ENCODE data around the gene CCNK. TPM values are rescaled to one million over a fixed set of nuclear protein-coding genes. Genes with fewer than 3 reads are reported as not detected.

The CCNK gene
- total and polyA plus RNA-seq, 2 of the 13 experiments (the other 11 are each of a cell fraction or from before 2014, with no cell fraction given): 4.9 to 9.7 TPM

GRCh38 chr14:99515301-99516155, 34.3 kb downstream of the CCNK start (continued):
- TF ChIP-seq, protein P1, sequence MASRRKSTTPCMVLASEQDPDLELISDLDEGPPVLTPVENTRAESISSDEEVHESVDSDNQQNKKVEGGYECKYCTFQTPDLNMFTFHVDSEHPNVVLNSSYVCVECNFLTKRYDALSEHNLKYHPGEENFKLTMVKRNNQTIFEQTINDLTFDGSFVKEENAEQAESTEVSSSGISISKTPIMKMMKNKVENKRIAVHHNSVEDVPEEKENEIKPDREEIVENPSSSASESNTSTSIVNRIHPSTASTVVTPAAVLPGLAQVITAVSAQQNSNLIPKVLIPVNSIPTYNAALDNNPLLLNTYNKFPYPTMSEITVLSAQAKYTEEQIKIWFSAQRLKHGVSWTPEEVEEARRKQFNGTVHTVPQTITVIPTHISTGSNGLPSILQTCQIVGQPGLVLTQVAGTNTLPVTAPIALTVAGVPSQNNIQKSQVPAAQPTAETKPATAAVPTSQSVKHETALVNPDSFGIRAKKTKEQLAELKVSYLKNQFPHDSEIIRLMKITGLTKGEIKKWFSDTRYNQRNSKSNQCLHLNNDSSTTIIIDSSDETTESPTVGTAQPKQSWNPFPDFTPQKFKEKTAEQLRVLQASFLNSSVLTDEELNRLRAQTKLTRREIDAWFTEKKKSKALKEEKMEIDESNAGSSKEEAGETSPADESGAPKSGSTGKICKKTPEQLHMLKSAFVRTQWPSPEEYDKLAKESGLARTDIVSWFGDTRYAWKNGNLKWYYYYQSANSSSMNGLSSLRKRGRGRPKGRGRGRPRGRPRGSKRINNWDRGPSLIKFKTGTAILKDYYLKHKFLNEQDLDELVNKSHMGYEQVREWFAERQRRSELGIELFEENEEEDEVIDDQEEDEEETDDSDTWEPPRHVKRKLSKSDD (CRISPR knock-in tag; IDR thresholded peaks at IDR 0.05; ENCODE audit: low read depth): no peak
- TF ChIP-seq ZNF569 (CRISPR knock-in tag; IDR thresholded peaks at IDR 0.05; ENCODE audit: borderline replicate concordance) (no peak), ZSCAN25 (CRISPR knock-in tag; IDR thresholded peaks at IDR 0.05) (no peak), GATA4 (IDR thresholded peaks at IDR 0.05; ENCODE audit: borderline replicate concordance, low read depth) (no peak), MIER3 (CRISPR knock-in tag; IDR thresholded peaks at IDR 0.05; ENCODE audit: borderline replicate concordance) (no peak)

DNA sequence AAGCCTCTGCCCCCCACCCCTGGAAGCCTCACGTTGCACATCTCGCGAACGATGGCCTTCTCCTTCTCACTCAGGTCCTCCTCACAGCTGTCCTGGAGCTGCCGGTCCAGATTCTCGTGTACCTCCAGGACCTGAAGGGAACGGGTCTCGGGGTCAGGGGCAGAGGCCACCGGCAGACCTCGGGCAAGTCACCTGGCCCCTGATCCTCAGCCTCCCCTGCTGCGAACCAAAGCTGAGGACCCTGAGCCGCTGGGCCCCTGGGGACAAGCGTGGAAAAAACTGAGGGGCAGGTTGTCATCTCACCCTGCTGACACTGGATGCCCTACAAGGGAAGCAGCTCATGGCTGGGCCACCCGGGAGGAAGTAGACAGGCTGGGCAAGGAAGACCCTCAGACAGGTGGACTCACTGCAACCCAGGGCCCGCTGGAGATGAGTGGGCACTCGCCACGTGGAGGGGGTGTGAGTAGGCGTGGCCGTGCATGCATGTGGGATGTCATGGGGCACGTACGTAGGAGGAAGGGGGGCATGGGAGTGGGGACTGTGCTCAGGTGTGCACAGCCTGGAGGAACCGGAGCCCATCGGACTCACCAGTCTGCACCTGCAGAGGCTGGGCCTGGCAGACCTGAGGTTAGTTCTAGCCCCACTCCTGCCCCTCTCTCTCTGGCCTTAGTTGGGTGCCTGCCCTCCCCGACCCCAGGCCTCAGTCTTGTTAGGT, 35.1 kb downstream of the CCNK start:
- ATAC-seq: no peak
- peak; percentile 52 for TF ChIP-seq RBM22 (optimal IDR thresholded peaks at IDR 0.05; ENCODE audit: low read length)
- no peak for TF ChIP-seq ZSCAN9 (CRISPR knock-in tag; IDR thresholded peaks at IDR 0.05; ENCODE audit: borderline replicate concordance)
- TF ChIP-seq MBD4 (IDR thresholded peaks at IDR 0.05; ENCODE audit: borderline replicate concordance, low read length): no peak
- no peak for TF ChIP-seq ZBTB34 (CRISPR knock-in tag; IDR thresholded peaks at IDR 0.05)
- TF ChIP-seq AGO2 (optimal IDR thresholded peaks at IDR 0.05; ENCODE audit: low read depth, low read length): peak; percentile 25
- no peak for TF ChIP-seq CEBPG (CRISPR knock-in tag; IDR thresholded peaks at IDR 0.05)
- 0 out of 4 replicates have a peak, but pooled peaks of 1 of the 2 experiments have one; percentile 19 for TF ChIP-seq POLR2A (IDR thresholded peaks at IDR 0.05; ENCODE audit: insufficient read depth in 1 of 2, low read depth in 2 of 2, low read length in 2 of 2)
- no peak for TF ChIP-seq CHCHD3 (CRISPR knock-in tag; IDR thresholded peaks at IDR 0.05)
- no peaks in the 10 kb centered on the region for H3K79me2 ChIP-seq (ENCODE audit: insufficient read depth, low read length)
- peaks cover 31% of the 10 kb centered on the region; the same call in 1 of the 2 replicates for H4K20me1 ChIP-seq (ENCODE audit: insufficient read depth, low read length)
- no peak for FAIRE-seq
- peaks cover 18 to 48% of the 10 kb centered on the region in 2 experiments; a peak in 4 of 5 replicates for H3K36me3 ChIP-seq (replicated peaks in 1 of 2; ENCODE audit: control insufficient read depth in 1 of 2, insufficient read depth in 2 of 2, low read length in 2 of 2)
- H3K27ac ChIP-seq (ENCODE audit: extremely low read length, insufficient read depth, low read length): no peak overlapping the region
- WGBS (ENCODE audit: low lambda C conversion rate): 97% methylated on average over 18 of the region's 24 CpGs
- BruUV-seq (replicated peaks): no TSS peak
- no peak overlapping the region for H3K9ac ChIP-seq (ENCODE audit: insufficient read depth, low read depth, low read length)
- no peak overlapping the region for H3K4me3 ChIP-seq (replicated peaks in 1 of 3; ENCODE audit: insufficient read depth in 1 of 3, low read depth in 2 of 3, low read length in 3 of 3)
- ChIA-PET CTCF (ENCODE audit: low intra/inter-chr PET ratio, low total read pairs) (interaction anchor here (1.2 kb wide), 1 partner anchor 113 kb away, joined by 4 read pairs; no protein-coding TSS in a partner anchor), POLR2A (no interaction called here)
- no peaks in the 10 kb centered on the region for H3K9me3 ChIP-seq (ENCODE audit: low read length)
- no peaks in the 10 kb centered on the region for H3K4me1 ChIP-seq (ENCODE audit: insufficient read depth, low read length)
- no peak for DNase-seq (ENCODE audit: low spot score)
- H3K27me3 ChIP-seq (ENCODE audit: control insufficient read depth in 1 of 2, insufficient read depth in 2 of 2, low read length in 2 of 2): no peaks in the 10 kb centered on the region
- H2AFZ ChIP-seq (ENCODE audit: low read length): no peak overlapping the region
- intact Hi-C loops (cut with micrococcal nuclease; ENCODE audit: unreplicated experiment): no loop called here
- H3K4me2 ChIP-seq (ENCODE audit: low read depth, low read length): no peak overlapping the region
- in situ Hi-C loops (cut with HindIII; ENCODE audit: extremely low pct_ligation_motif_present, low pct_unique_long_range_greater_than_20kb): no loop called here

All from HepG2 (cell line).